GM19035 (cell line): ENCODE data around the gene TMEM190.
"Not testable (repeated sequence)": the region's sequence is repeated elsewhere in the genome, so short reads cannot be mapped to it uniquely, and the experiment has no call there.

Source experiments
- ATAC-seq: cut with Tn5 transposase; IDR thresholded peaks from one replicate; pipeline ENCODE4 v1.9.1; 2021; ENCODE audit not compliant: unreplicated experiment

The TMEM190 gene

GRCh38 chr19:55389386-55390317 is 13.0 kb downstream of the TMEM190 start:
- ATAC-seq = no peak

- no peak for ATAC-seq
Observed at GRCh38 chr19:55390461-55390880, 13.8 kb downstream of the TMEM190 start.

- ATAC-seq = no peak
Observed at GRCh38 chr19:55391191-55391670, 14.6 kb downstream of the TMEM190 start.

GRCh38 chr19:55391702-55392615 is 15.3 kb downstream of the TMEM190 start:
- no peak for ATAC-seq

- no peak for ATAC-seq
Observed at GRCh38 chr19:55392820-55393761, 16.5 kb downstream of the TMEM190 start.

GRCh38 chr19:55398200-55398925 is 21.7 kb downstream of the TMEM190 start:
- ATAC-seq = no peak

GRCh38 chr19:55400281-55401087 is 23.9 kb downstream of the TMEM190 start:
- no peak for ATAC-seq

- ATAC-seq = not testable (repeated sequence)
Observed at GRCh38 chr19:55401390-55401789, 24.8 kb downstream of the TMEM190 start.

- no peak for ATAC-seq
Observed at GRCh38 chr19:55402509-55402908, 25.9 kb downstream of the TMEM190 start.

GRCh38 chr19:55405638-55406037 is 29.0 kb downstream of the TMEM190 start:
- ATAC-seq = no peak

GRCh38 chr19:55406091-55406825 is 29.6 kb downstream of the TMEM190 start:
- ATAC-seq = no peak

- no peak for ATAC-seq
Observed at GRCh38 chr19:55406826-55407549, 30.4 kb downstream of the TMEM190 start.

- ATAC-seq = not testable (repeated sequence)
Observed at GRCh38 chr19:55407550-55407799, 30.8 kb downstream of the TMEM190 start, which contains the start of gene UBE2S. Gene UBE2S, minus strand, starts transcription at chr19:55407788. Its CDS starts 199 bp downstream, at chr19:55407589.

- ATAC-seq = peak; percentile 78
Observed at GRCh38 chr19:55407800-55408532, 31.3 kb downstream of the TMEM190 start.

- ATAC-seq = no peak
Observed at GRCh38 chr19:55408533-55408872, 31.9 kb downstream of the TMEM190 start.

GRCh38 chr19:55409179-55409578 is 32.6 kb downstream of the TMEM190 start:
- ATAC-seq = not testable (repeated sequence)

GRCh38 chr19:55410168-55410567 is 33.5 kb downstream of the TMEM190 start:
- ATAC-seq = no peak
